B cell (primary cell): ENCODE results near the gene ALPK3. TPM values are rescaled to one million over a fixed set of nuclear protein-coding genes. Genes with fewer than 3 reads are reported as not detected.

Experiments used
- ATAC-seq: fragments of 200-7000 bp; cut with Tn5 transposase; one replicate; pipeline ENCODE4 v1.10.0; 2021; ENCODE audit warnings: low read depth, mild to moderate bottlenecking, moderate number of reproducible peaks, moderate library complexity
- CTCF ChIA-PET: fragments of 350-600 bp; sonication (Branson Sonifier 250); formaldehyde crosslinking; loops from one replicate; lab custom pipeline; 2021; ENCODE audit warnings: antibody characterized with exemption, inconsistent platforms; lab: Charles Lee
- POLR2A ChIA-PET: fragments of 350-600 bp; sonication (Branson Sonifier 250); formaldehyde crosslinking; loops from one replicate; lab custom pipeline; 2021; ENCODE audit warnings: antibody characterized with exemption; lab: Charles Lee
- DNase-seq: peaks from one replicate; pipeline ENCODE4 v3.0.0; 2013
- H2AFZ ChIP-seq: 2 replicates; pipeline ENCODE4 v1.6.1; 2012; ENCODE audit warnings: mild to moderate bottlenecking, low read depth, low read length; ENCODE audit not compliant: insufficient read depth, poor library complexity, severe bottlenecking
- H3K27ac ChIP-seq, 2 donors: 1 replicate in 1 of 2; 2 replicates in 1 of 2; pipeline ENCODE4 v1.5.1; 2012 to 2013; ENCODE audit warnings: low read length in 2 of 2, mild to moderate bottlenecking in 2 of 2, moderate library complexity in 1 of 2
- H3K27me3 ChIP-seq, 4 experiments: fragments of 200-600 bp in 1 of 4; sonication (generic) in 1 of 4; replicated peaks in 1 of 4; 1 replicate in 2 of 4; 2 replicates in 2 of 4; pipeline versions ENCODE4 v1.6.1 to v1.7.0; 2013 to 2016; ENCODE audit warnings: low read length in 3 of 4, mild to moderate bottlenecking in 2 of 4, mixed read lengths in 1 of 4, moderate library complexity in 1 of 4; ENCODE audit not compliant: insufficient read depth in 4 of 4, control insufficient read depth in 3 of 4; ENCODE audit errors: control extremely low read depth in 1 of 4
- H3K36me3 ChIP-seq, 2 experiments: replicated peaks in 1 of 2; 1 replicate in 1 of 2; 2 replicates in 1 of 2; pipeline versions ENCODE4 v1.6.1 to v1.7.1; 2013; ENCODE audit warnings: low read length in 1 of 2; ENCODE audit not compliant: insufficient read depth in 2 of 2, control insufficient read depth in 1 of 2; ENCODE audit errors: control extremely low read depth in 1 of 2, extremely low read depth in 1 of 2
- H3K4me1 ChIP-seq, 2 donors: fragments of 200-600 bp in 1 of 2; sonication (generic) in 1 of 2; 1 replicate in 1 of 2; 2 replicates in 1 of 2; pipeline versions ENCODE4 v1.5.1 to v1.6.1; 2013 to 2017; ENCODE audit warnings: low read length in 2 of 2; ENCODE audit not compliant: control insufficient read depth in 2 of 2, insufficient read depth in 2 of 2
- H3K4me2 ChIP-seq: replicated peaks from 2 replicates; pipeline ENCODE3; 2012; ENCODE audit warnings: mild to moderate bottlenecking, low read depth, low read length; ENCODE audit not compliant: poor library complexity, severe bottlenecking
- H3K4me3 ChIP-seq, 5 experiments: fragments of 200-600 bp in 1 of 5; sonication (generic) in 1 of 5; 1 replicate in 3 of 5; 2 replicates in 2 of 5; pipeline versions ENCODE4 v1.5.1 to v1.7.0; 2011 to 2016; ENCODE audit warnings: low read length in 4 of 5, mild to moderate bottlenecking in 4 of 5, low read depth in 2 of 5, control low read depth in 1 of 5, moderate library complexity in 1 of 5; ENCODE audit not compliant: insufficient read depth in 1 of 5; ENCODE audit errors: control extremely low read depth in 1 of 5, extremely low read depth in 1 of 5
- H3K79me2 ChIP-seq: fragments of 200-600 bp; sonication (generic); one replicate; pipeline ENCODE4 v1.6.0; 2016; ENCODE audit warnings: low read length; ENCODE audit not compliant: control insufficient read depth, insufficient read depth
- H3K9ac ChIP-seq: fragments of 200-600 bp; sonication (generic); 2 replicates; pipeline ENCODE4 v1.6.1; 2017; ENCODE audit warnings: mild to moderate bottlenecking, low read length, moderate library complexity
- H3K9me3 ChIP-seq, 3 donors: one replicate each; pipeline versions ENCODE4 v1.6.1 to v1.7.1; 2013; ENCODE audit warnings: low read length in 2 of 3; ENCODE audit not compliant: control insufficient read depth in 2 of 3, insufficient read depth in 1 of 3; ENCODE audit errors: control extremely low read depth in 1 of 3
- H4K20me1 ChIP-seq: 2 replicates; pipeline ENCODE4 v1.6.0; 2012; ENCODE audit warnings: mild to moderate bottlenecking, low read length; ENCODE audit not compliant: insufficient read depth, control insufficient read depth, poor library complexity, severe bottlenecking
- H3K27ac Mint-ChIP-seq: one replicate; pipeline ENCODE4 v1.8.0; 2021; ENCODE audit warnings: mixed read lengths
- H3K27me3 Mint-ChIP-seq: one replicate; pipeline ENCODE4 v1.8.0; 2021; ENCODE audit warnings: mixed read lengths
- H3K4me1 Mint-ChIP-seq: one replicate; pipeline ENCODE4 v1.8.0; 2021; ENCODE audit warnings: mixed read lengths
- H3K4me3 Mint-ChIP-seq: one replicate; pipeline ENCODE4 v1.8.0; 2021; ENCODE audit warnings: mixed read lengths
- H3K9me3 Mint-ChIP-seq: one replicate; pipeline ENCODE4 v1.8.0; 2022; ENCODE audit warnings: mixed read lengths; ENCODE audit not compliant: insufficient read depth
- EZH2 ChIP-seq: IDR thresholded peaks from 2 replicates; pipeline ENCODE4 v1.6.1; 2012; ENCODE audit warnings: borderline replicate concordance, low read depth, mild to moderate bottlenecking, moderate library complexity, low read length; ENCODE audit not compliant: insufficient read depth, poor library complexity, severe bottlenecking
- WGBS: methylation state at CpG from one replicate; pipeline ENCODE4 v1.1.5; 2013; ENCODE audit warnings: missing lambda C conversion rate; ENCODE audit not compliant: insufficient coverage; 5-methylcytosine and 5-hydroxymethylcytosine counted together
- intact Hi-C: fragments of 100-400 bp; cut with micrococcal nuclease; formaldehyde crosslinking; loops from one replicate; pipeline ENCODE4 v1.10.0; 2022
- polyA plus RNA-seq: library from polyadenylated mRNA; depleted of rRNA; stranded (reverse); fragments of >200 nt; gene quantifications from 2 replicates; pipeline ENCODE4 v1.2.3, GENCODE V29; 2012
- total RNA-seq, 2 donors: library from RNA; stranded (reverse); fragments of 120-200 nt in 1 of 2; gene quantifications; 1 replicate in 1 of 2; 2 replicates in 1 of 2; pipeline versions ENCODE4 v1.2.3 to v1.2.4, GENCODE V29; 2013 to 2022
- TF ChIP-seq, protein P1 (sequence below): fragments of 200-600 bp; IDR thresholded peaks from one replicate; pipeline ENCODE4 v1.8.0; 2022; ENCODE audit warnings: antibody characterized with exemption, mild to moderate bottlenecking

The ALPK3 gene
- total and polyA plus RNA-seq, 2 donors (not counting 1 experiment from before 2014, with no cell fraction given) = 0.07 to 0.15 TPM

DNA sequence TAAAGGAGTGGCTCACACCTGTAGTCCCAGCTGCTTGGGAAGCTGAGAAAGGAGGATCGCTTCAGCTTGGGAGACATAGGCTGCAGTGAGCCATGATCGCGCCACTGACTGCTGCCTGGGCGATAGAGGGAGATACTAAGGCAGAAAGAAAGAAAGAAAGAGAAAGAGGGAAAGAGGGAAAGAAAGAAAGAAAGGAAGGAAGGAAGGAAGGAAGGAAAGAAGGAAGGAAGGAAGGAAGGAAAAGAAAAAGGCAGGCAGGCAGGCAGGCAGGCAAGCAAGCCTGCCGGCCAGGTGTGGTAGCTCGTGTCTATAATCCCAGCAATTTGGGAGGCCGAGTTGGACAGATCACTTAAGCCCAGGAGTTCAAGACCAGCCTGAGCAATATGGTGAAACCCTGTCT lies 82.6 kb downstream of the ALPK3 start:
- Histone ChIP-seq H3K27ac (no peak overlapping the region), H3K79me2 (no peaks in the 10 kb centered on the region), H3K4me1 (no peaks in the 10 kb centered on the region), H3K9me3 (peaks cover 0 to 19% (median 0%) of the 10 kb centered on the region in 3 donors), H3K4me2 (no peak overlapping the region), H3K27me3 (peaks cover 0 to 6% (median 0%) of the 10 kb centered on the region in 4 experiments), H2AFZ (no peak overlapping the region), H4K20me1 (no peaks in the 10 kb centered on the region), H3K4me3 (no peak overlapping the region), H3K36me3 (no peaks in the 10 kb centered on the region), H3K9ac (no peak overlapping the region)
- Mint-ChIP-seq H3K27ac (no peak overlapping the region), H3K9me3 (peaks cover 5% of the 10 kb centered on the region), H3K4me3 (no peak overlapping the region), H3K4me1 (no peaks in the 10 kb centered on the region), H3K27me3 (peaks cover 23% of the 10 kb centered on the region)
- POLR2A ChIA-PET = no interaction called here
- intact Hi-C loops = no loop called here
- no peak for ATAC-seq
- CTCF ChIA-PET = no interaction called here
- 81% methylated on average over 7 of the region's 7 CpGs for WGBS
- TF ChIP-seq, protein P1, sequence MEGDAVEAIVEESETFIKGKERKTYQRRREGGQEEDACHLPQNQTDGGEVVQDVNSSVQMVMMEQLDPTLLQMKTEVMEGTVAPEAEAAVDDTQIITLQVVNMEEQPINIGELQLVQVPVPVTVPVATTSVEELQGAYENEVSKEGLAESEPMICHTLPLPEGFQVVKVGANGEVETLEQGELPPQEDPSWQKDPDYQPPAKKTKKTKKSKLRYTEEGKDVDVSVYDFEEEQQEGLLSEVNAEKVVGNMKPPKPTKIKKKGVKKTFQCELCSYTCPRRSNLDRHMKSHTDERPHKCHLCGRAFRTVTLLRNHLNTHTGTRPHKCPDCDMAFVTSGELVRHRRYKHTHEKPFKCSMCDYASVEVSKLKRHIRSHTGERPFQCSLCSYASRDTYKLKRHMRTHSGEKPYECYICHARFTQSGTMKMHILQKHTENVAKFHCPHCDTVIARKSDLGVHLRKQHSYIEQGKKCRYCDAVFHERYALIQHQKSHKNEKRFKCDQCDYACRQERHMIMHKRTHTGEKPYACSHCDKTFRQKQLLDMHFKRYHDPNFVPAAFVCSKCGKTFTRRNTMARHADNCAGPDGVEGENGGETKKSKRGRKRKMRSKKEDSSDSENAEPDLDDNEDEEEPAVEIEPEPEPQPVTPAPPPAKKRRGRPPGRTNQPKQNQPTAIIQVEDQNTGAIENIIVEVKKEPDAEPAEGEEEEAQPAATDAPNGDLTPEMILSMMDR = no peak
- DNase-seq = no peak

DNA sequence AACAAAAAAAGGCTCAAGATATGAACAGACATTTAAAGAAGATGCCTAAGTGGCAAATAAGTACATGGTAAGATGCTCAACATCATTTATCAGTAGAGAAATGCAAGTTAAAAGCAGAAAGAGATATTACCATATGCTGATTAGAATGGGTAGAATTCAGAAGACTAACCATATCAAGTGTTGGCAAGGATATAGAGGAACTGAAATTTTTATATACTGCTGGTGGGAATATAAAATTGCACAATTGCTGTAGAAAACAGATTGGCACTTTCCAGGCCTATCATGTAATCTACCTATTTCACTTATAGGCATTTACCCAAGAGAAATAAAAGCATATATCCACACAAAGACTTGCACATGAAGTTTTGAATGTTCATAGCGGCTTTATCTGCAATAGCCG lies 84.4 kb downstream of the ALPK3 start:
- CTCF ChIA-PET = no interaction called here
- TF ChIP-seq, protein P1 = no peak
- no peak for TF ChIP-seq EZH2
- Histone ChIP-seq H3K4me1 (no peaks in the 10 kb centered on the region), H2AFZ (no peak overlapping the region), H3K36me3 (no peaks in the 10 kb centered on the region), H3K9me3 (peaks cover 0 to 19% (median 0%) of the 10 kb centered on the region in 3 donors), H3K4me2 (no peak overlapping the region), H3K79me2 (no peaks in the 10 kb centered on the region), H3K4me3 (no peak overlapping the region), H4K20me1 (no peaks in the 10 kb centered on the region), H3K9ac (no peak overlapping the region), H3K27ac (no peak overlapping the region), H3K27me3 (peaks cover 0 to 3% (median 0%) of the 10 kb centered on the region in 4 experiments)
- H3K9me3 Mint-ChIP-seq = peaks cover 5% of the 10 kb centered on the region
- no CpG with 5 or more reads among the region's 2 CpGs for WGBS
- ATAC-seq (no peak), DNase-seq (no peak)
- POLR2A ChIA-PET = no interaction called here
- intact Hi-C loops = no loop called here
- no peak overlapping the region for H3K27ac Mint-ChIP-seq
- H3K4me1 Mint-ChIP-seq = no peaks in the 10 kb centered on the region
- no peak overlapping the region for H3K4me3 Mint-ChIP-seq
- H3K27me3 Mint-ChIP-seq = peaks cover 19% of the 10 kb centered on the region
